ENCODE measurements around the gene RUFY3.

Gene RUFY3

DNA sequence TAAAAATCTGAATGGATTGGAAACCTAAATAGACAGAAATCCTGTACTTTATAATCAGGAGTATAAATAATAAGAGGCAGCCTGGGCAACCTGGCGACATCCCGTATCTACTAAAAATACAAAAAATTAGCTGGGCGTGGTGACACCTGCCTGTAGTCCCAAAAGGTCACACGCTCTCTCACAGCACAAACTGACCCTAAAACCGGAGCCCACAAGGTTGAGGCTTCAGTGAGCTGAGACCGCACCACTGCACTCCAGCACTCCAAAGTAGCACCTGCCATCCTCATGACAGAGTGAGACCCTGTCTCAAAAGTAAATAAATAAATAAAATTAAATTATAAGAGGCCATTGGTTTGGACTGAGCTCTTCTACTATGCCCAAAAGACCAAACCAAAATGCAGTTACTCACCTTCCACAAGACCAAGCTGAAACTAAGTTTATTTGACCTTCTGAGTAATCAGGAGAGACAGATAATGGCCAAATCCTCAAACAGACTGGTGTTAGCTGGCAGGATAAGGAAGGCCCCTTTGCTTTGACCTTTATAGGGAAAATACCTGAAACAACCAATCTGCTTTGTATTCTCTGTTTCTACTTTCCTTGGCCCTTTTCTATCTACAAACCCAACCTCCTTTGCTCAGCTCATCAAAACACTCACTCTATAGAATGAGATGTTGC, 121.1 kb downstream of the RUFY3 start:
- no peak for DNase-seq

DNA sequence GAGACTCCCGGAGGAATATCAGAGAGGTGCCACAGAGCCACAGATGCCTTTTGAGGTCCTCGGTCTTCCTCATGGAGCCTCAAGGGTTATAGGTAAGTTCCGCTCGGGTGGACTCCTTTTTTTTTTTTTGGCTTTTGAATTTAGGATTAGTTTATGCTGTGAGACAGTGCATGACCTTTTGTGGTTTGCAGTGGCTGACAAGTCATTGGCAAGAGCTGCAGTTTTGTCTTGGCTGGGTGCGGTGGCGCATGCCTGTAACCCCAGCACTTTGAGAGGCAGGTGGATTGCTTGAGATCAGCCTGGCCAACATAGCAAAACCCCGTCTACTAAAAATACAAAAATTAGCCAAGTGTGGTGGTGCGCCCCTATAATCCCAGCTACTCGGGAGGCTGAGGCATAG, 122.4 kb downstream of the RUFY3 start:
- no peak for DNase-seq

DNA sequence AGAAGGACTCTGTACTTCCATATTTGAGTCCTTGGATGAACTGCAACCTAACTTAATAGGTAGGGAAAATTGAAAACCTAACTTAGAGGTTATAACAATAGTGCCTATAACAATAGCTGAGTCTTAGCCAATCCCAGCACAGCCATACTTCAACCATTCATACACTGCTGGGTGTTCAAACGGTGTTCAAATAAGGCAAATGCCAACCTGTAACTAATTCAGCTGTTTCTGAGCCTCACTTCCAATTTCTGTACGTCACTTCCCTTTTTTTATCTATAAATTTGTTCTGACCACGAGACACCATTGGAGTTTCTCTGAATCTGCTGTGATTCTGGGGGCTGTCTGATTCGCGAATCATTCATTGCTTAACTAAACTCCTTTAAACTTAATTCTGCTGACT, 127.5 kb downstream of the RUFY3 start:
- DNase-seq = peak; percentile 13 to 30

DNA sequence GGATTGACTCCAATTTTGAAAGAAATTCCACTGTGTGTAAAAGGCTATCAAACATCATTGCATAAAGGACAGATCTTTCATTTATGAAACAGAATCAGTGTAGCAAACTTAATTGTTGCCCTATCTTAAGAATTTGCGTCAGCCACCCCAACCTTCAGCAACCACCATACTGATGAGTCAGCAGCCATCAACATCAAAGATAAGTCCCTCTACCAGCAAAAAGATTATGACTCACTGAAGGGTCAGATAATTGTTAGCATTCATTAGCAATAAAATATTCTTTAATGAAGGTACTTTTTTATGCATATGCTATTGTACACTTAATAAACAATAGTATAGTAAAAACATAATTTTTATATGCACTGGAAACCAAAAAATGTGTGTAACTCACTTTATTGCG, 133.7 kb downstream of the RUFY3 start:
- DNase-seq = no peak
